D721Med (cell line): ENCODE results near the gene SOAT1.
A peak's percentile ranks its signal among the peaks of the same experiment; 100 is the strongest.

Source experiments
- DNase-seq: peaks from one replicate; pipeline ENCODE4 v3.0.0; 2011; ENCODE audit warnings: low spot score; ENCODE audit not compliant: insufficient read length
- FAIRE-seq: peaks from 2 replicates; lab custom pipeline; 2011; peaks lifted over from hg19 to GRCh38; lab: Jason Lieb, UNC
- CTCF ChIP-seq: IDR thresholded peaks from 2 replicates; pipeline ENCODE4 v1.5.1; 2012; ENCODE audit warnings: mild to moderate bottlenecking, control low read depth; ENCODE audit not compliant: insufficient read depth; ENCODE audit errors: missing control alignments

The SOAT1 gene

GRCh38 chr1:179321533-179322216 is 28.1 kb downstream of the SOAT1 start:
- FAIRE-seq = no peak
- no peak for TF ChIP-seq CTCF
- DNase-seq = no peak

GRCh38 chr1:179322557-179322956 is 29.0 kb downstream of the SOAT1 start:
- no peak for FAIRE-seq
- no peak for TF ChIP-seq CTCF
- no peak for DNase-seq

- DNase-seq (no peak), FAIRE-seq (no peak)
- TF ChIP-seq CTCF = no peak
Measured at GRCh38 chr1:179323436-179323835, 29.8 kb downstream of the SOAT1 start.

- TF ChIP-seq CTCF = no peak
- FAIRE-seq (no peak), DNase-seq (no peak)
Measured at GRCh38 chr1:179325836-179326235, 32.2 kb downstream of the SOAT1 start.

- DNase-seq (no peak), FAIRE-seq (no peak)
- no peak for TF ChIP-seq CTCF
Measured at GRCh38 chr1:179326746-179327145, 33.1 kb downstream of the SOAT1 start.

- DNase-seq (no peak), FAIRE-seq (no peak)
- no peak for TF ChIP-seq CTCF
Measured at GRCh38 chr1:179327196-179327595, 33.6 kb downstream of the SOAT1 start.

GRCh38 chr1:179327679-179328078 is 34.1 kb downstream of the SOAT1 start:
- TF ChIP-seq CTCF = no peak
- FAIRE-seq = peak; percentile 61
- no peak for DNase-seq
